Stomach (tissue), 19 donors: ENCODE results near the gene HIGD2A. TPM values are rescaled to one million over a fixed set of nuclear protein-coding genes. Genes with fewer than 3 reads are reported as not detected.

Experiments
- DNase-seq, 2 donors: peaks; one replicate each; pipeline versions ENCODE4 v3.0.0 to v3.0.0-alpha.2; 2013 to 2019
- H3K27ac ChIP-seq, 5 donors: fragments of 200-600 bp in 4 of 5; sonication (generic) in 4 of 5; one replicate each; pipeline ENCODE4 v1.5.1; 2013 to 2019; ENCODE audit warnings: mild to moderate bottlenecking in 1 of 5, moderate library complexity in 1 of 5
- H3K27me3 ChIP-seq, 3 donors: fragments of 200-600 bp; sonication (generic); one replicate each; pipeline ENCODE4 v1.5.1; 2017 to 2019; ENCODE audit warnings: mixed run types in 1 of 3
- H3K36me3 ChIP-seq, 4 donors: fragments of 200-600 bp; sonication (generic); 1 replicate in 3 of 4; 2 replicates in 1 of 4; pipeline ENCODE4 v1.5.1; 2016 to 2019
- H3K4me1 ChIP-seq, 4 donors: fragments of 200-600 bp; sonication (generic); one replicate each; pipeline ENCODE4 v1.5.1; 2016 to 2019
- H3K4me3 ChIP-seq, 4 donors: fragments of 200-600 bp; sonication (generic) in 3 of 4; one replicate each; pipeline ENCODE4 v1.5.1; 2016 to 2019; ENCODE audit warnings: mild to moderate bottlenecking in 1 of 4
- H3K9me3 ChIP-seq, 4 donors: fragments of 200-600 bp; sonication (generic); one replicate each; pipeline ENCODE4 v1.5.1; 2016 to 2019
- CTCF ChIP-seq, 7 experiments: fragments of 450-650 bp in 4 of 7; fragments of 200-600 bp in 3 of 7; sonication (generic) in 3 of 7; IDR thresholded peaks; one replicate each; pipeline ENCODE4 v1.5.1; 2016 to 2019; ENCODE audit warnings: antibody characterized with exemption in 7 of 7, control low read depth in 2 of 7, mild to moderate bottlenecking in 1 of 7
- EP300 ChIP-seq: sonication (generic); formaldehyde crosslinking; IDR thresholded peaks from one replicate; pipeline ENCODE4 v1.6.1; 2017; ENCODE audit warnings: antibody characterized with exemption
- POLR2A ChIP-seq, 4 donors: fragments of 450-650 bp; IDR thresholded peaks; one replicate each; pipeline ENCODE4 v1.6.1; 2016; ENCODE audit warnings: antibody characterized with exemption in 4 of 4, control low read depth in 2 of 4, mild to moderate bottlenecking in 1 of 4, moderate library complexity in 1 of 4
- POLR2AphosphoS5 ChIP-seq, 3 donors: sonication (generic); formaldehyde crosslinking; IDR thresholded peaks; one replicate each; pipeline ENCODE4 v1.6.1; 2016; ENCODE audit warnings: antibody characterized with exemption in 3 of 3
- WGBS, 5 donors: extraction: QIAGEN DNeasy Blood & Tissue Kit in 3 of 5; methylation state at CpG; one replicate each; pipeline versions ENCODE4 v1.1.5 to v1.1.7; 2013 to 2018; 5-methylcytosine and 5-hydroxymethylcytosine counted together
- intact Hi-C: fragments of 100-400 bp; cut with DNase I; formaldehyde crosslinking; loops from one replicate; pipeline ENCODE4 v1.15.1; 2023; ENCODE audit warnings: low total_unique reads
- long read RNA-seq, 10 donors: transcript quantifications; one replicate each; lab custom pipeline, GENCODE V29; 2026
- polyA plus RNA-seq, 3 donors: library from polyadenylated mRNA; stranded (reverse); fragments of 200-250 nt; gene quantifications; one replicate each; pipeline ENCODE4 v1.2.3, GENCODE V29; 2013
- total RNA-seq, 5 donors: library from RNA; depleted of rRNA; stranded (reverse); fragments of >200 nt; gene quantifications; one replicate each; pipeline versions ENCODE4 v1.1.0 to v1.2.3, GENCODE V29; 2014 to 2016
- donor health status: healthy with polysubstance abuse.
- donor health status: Bipolar disorder and iron deficiency.
- donor health status: healthy.

Gene HIGD2A
- total RNA-seq (100 to 1,000 TPM in 4 of 5 donors, 10 to 100 TPM in 1; 47.2 to 233 (median 181) TPM), polyA plus RNA-seq (100 to 1,000 TPM; 207 to 248 (median 243) TPM)
- long read RNA-seq, donor 1, transcript HIGD2A-201 (2 exons, 668 nt): major isoform, 48 of 48 reads
- long read RNA-seq, donor 1, partial matches to known transcripts: 0 of 48 reads
- long read RNA-seq, donor 1, other reads (novel, unspliced or antisense): 0 of 48 reads
- long read RNA-seq, donor 2, transcript HIGD2A-201 (2 exons, 668 nt): major isoform, 49 of 49 reads
- long read RNA-seq, donor 2, partial matches to known transcripts: 0 of 49 reads
- long read RNA-seq, donor 2, other reads (novel, unspliced or antisense): 0 of 49 reads
- long read RNA-seq, donor 3, transcript HIGD2A-201 (2 exons, 668 nt): major isoform, 63 of 79 reads
- long read RNA-seq, donor 3, partial matches to known transcripts: 16 of 79 reads
- long read RNA-seq, donor 3, other reads (novel, unspliced or antisense): 0 of 79 reads
- long read RNA-seq, donor 4, transcript HIGD2A-201 (2 exons, 668 nt): major isoform, 18 of 26 reads
- long read RNA-seq, donor 4, partial matches to known transcripts: 8 of 26 reads
- long read RNA-seq, donor 4, other reads (novel, unspliced or antisense): 0 of 26 reads
- long read RNA-seq, donor 5, transcript HIGD2A-201 (2 exons, 668 nt): major isoform, 91 of 91 reads
- long read RNA-seq, donor 5, partial matches to known transcripts: 0 of 91 reads
- long read RNA-seq, donor 5, other reads (novel, unspliced or antisense): 0 of 91 reads
- long read RNA-seq, donor 6, transcript HIGD2A-201 (2 exons, 668 nt): major isoform, 187 of 187 reads
- long read RNA-seq, donor 6, partial matches to known transcripts: 0 of 187 reads
- long read RNA-seq, donor 6, other reads (novel, unspliced or antisense): 0 of 187 reads
- long read RNA-seq, donor 7, transcript HIGD2A-201 (2 exons, 668 nt): major isoform, 136 of 136 reads
- long read RNA-seq, donor 7, partial matches to known transcripts: 0 of 136 reads
- long read RNA-seq, donor 7, other reads (novel, unspliced or antisense): 0 of 136 reads
- long read RNA-seq, donor 8, transcript HIGD2A-201 (2 exons, 668 nt): major isoform, 84 of 116 reads
- long read RNA-seq, donor 8, partial matches to known transcripts: 32 of 116 reads
- long read RNA-seq, donor 8, other reads (novel, unspliced or antisense): 0 of 116 reads
- long read RNA-seq, donor 9, transcript HIGD2A-201 (2 exons, 668 nt): major isoform, 74 of 74 reads
- long read RNA-seq, donor 9, partial matches to known transcripts: 0 of 74 reads
- long read RNA-seq, donor 9, other reads (novel, unspliced or antisense): 0 of 74 reads
- long read RNA-seq, donor 10, transcript HIGD2A-201 (2 exons, 668 nt): major isoform, 60 of 60 reads
- long read RNA-seq, donor 10, partial matches to known transcripts: 0 of 60 reads
- long read RNA-seq, donor 10, other reads (novel, unspliced or antisense): 0 of 60 reads

- Histone ChIP-seq H3K4me3 (peak within 1 kb of the TSS; percentile 71 to 100 (median 92)), H3K36me3 (peaks cover 29 to 66% (median 53%) of the 10 kb centered on the region in 4 donors), H3K4me1 (peaks cover 16 to 36% (median 31%) of the 10 kb centered on the region in 4 donors), H3K27me3 (no peaks in the 10 kb centered on the region), H3K9me3 (no peaks in the 10 kb centered on the region), H3K27ac (peak within 1 kb of the TSS; percentile 93 to 98 (median 97))
- intact Hi-C loops: no loop called here
- TF ChIP-seq EP300 (no peak), CTCF (IDR thresholded peaks at IDR 0.05) (peak in 1 of 7 experiments; percentile 53), POLR2AphosphoS5 (IDR thresholded peaks at IDR 0.05) (peak in 2 of 3 donors; percentile 80 to 92), POLR2A (IDR thresholded peaks at IDR 0.05) (no peak)
- DNase-seq: peak; percentile 99
- WGBS, 5 donors: 0 to 1% (median 0%) methylated on average over 47 of the region's 47 CpGs
Observed at GRCh38 chr5:176388444-176389134, at the start of gene HIGD2A, which contains the start of gene NOP16. HIGD2A (plus strand) TSS chr5:176388751; CDS start chr5:176388820, 69 bp downstream. NOP16 (minus strand) TSS chr5:176388598; CDS start chr5:176388539, 59 bp downstream.

- no peak for DNase-seq
- Histone ChIP-seq H3K36me3 (peaks cover 29 to 88% (median 80%) of the 10 kb centered on the region in 4 donors), H3K27me3 (no peaks in the 10 kb centered on the region), H3K9me3 (no peaks in the 10 kb centered on the region), H3K27ac (no peak overlapping the region), H3K4me3 (no peak overlapping the region), H3K4me1 (no peaks in the 10 kb centered on the region)
- intact Hi-C loops: no loop called here
- WGBS, 5 donors: 68 to 85% (median 80%) methylated on average over 5 of the region's 5 CpGs
- TF ChIP-seq CTCF (IDR thresholded peaks at IDR 0.05): no peak
- no peak for TF ChIP-seq POLR2AphosphoS5 (IDR thresholded peaks at IDR 0.05)
- no peak for TF ChIP-seq POLR2A (IDR thresholded peaks at IDR 0.05)
- TF ChIP-seq EP300: no peak
Observed at GRCh38 chr5:176339304-176339703, 49.2 kb upstream of the HIGD2A start.

DNA sequence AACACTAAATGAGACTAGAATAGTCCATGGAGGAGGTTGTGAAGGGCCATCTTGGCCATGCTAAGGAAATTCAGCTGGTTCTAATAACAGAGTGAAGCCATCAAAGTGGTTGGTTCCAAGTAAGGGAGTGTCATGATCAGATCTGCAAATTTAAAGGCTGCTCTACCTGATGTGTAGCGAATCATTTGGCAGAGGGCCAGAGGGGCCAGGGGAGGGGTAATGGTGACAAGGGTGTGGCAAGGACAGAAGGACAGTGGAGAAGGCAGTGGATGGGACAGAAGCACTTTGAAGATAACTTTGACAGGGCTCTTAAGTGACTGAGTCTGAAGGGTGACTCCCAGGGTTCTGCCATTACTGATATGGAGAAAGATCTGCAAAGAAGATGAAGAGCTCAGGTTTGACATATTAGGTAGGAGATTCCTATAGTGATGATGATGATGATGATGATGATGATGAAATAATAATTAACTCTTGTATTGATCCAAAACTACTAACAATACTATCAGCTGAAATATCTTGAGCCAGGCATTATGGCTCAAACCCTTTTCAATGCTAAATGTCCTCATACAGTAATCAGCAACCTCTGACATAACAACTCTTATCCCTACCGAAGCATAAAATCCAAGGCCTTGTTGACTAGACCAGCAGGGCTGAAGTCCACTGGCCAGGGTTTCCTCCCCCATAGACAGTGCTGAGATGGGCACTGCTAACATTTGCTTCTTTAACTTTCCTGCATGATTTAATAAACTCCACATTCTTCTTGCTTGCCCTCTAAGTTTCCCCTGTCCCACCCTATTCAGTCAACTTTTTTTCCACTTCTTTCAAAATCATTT, 47.0 kb upstream of the HIGD2A start:
- 64 to 89% (median 82%) methylated on average over 2 of the region's 2 CpGs for WGBS, 5 donors
- no peak for DNase-seq
- Histone ChIP-seq H3K27ac (no peak overlapping the region), H3K36me3 (peaks cover 34 to 93% (median 88%) of the 10 kb centered on the region in 4 donors), H3K9me3 (no peaks in the 10 kb centered on the region), H3K4me1 (no peaks in the 10 kb centered on the region), H3K4me3 (no peak overlapping the region), H3K27me3 (no peaks in the 10 kb centered on the region)
- intact Hi-C loops: no loop called here
- TF ChIP-seq CTCF (IDR thresholded peaks at IDR 0.05) (no peak), POLR2AphosphoS5 (IDR thresholded peaks at IDR 0.05) (no peak), EP300 (no peak), POLR2A (IDR thresholded peaks at IDR 0.05) (no peak)
